Activated naive CD4-positive, alpha-beta T cell (primary cell): ENCODE measurements around the gene ARHGEF2.
A peak's percentile ranks its signal among the peaks of the same experiment; 100 is the strongest.
"Not testable (repeated sequence)": the region's sequence is repeated elsewhere in the genome, so short reads cannot be mapped to it uniquely, and the experiment has no call there.

Source experiments
- DNase-seq, 4 experiments: peaks; one replicate each; lab custom pipeline; 2025; lab: John Stamatoyannopoulos, UW

Gene ARHGEF2

DNA sequence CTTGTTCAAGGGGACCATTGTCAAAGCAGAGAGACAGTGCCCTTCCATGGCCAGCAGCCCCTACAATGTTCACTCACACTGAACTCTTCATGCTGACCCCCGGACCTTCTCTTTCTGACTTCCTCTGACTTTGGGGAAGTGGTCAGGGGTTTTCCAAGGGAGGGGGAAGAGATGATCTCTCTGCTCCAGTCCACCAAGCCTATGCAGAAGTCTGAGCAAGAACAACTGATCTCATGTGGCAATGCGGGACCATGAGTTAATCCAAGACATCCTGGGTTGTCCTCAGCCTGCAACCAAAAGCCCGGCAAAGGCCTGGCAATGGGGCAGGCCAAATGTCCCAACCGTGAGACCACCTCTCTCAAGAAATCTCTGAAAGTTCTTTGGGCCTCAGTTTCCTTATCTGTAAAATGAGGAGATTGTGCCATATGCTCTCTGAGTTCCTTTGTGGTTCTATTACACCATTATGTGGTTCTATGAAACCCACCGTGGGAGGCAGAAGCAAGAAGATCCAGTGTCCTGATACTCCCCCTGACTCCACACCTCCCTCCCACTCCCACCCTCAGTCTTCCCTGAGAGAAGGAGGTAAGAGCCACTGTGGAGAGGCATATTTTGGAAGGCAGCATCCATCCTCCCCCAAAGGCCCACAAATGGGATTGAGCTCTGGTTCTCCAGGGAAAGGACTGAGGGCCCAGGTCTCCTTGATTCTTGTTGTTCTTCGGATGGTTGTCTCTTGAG lies 11.8 kb upstream of the ARHGEF2 start:
- DNase-seq, result no peak

DNA sequence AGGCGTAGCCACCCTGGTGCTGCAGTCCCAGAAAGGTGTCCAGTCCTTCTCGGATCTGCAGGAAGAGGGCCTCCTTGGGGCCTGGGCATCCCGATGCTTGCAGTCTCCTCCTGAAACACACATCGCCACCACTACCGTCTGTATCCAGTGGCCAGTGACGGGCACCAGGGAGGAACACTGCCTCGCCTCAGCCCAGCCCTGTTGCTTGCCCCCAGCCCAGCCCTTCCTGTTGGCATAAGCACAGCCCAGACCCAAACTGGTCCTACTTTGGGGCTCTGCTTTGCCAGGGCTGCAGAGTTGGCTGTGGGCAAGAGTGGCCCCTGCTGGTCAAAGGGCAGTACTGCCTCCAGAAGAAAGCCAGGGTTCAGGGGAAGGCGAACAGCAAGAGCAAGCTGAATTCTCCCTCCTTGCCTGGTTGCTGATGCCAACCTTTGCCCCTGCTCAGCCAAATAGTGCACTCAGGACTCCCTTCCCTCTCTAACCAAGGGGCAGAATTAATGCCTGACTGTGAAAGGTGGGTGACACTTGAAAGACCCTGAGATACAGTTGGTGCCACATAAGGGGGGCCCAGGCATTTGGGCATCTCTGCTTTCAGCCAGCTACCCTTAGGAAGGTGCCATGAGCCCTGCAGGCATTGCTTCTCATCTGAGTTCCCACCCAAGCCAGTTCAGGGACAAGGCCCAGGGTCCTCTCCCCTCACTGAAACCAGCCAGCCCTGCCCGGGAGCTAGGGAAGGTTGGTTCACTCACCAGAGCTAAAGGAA lies 11.1 kb upstream of the ARHGEF2 start:
- DNase-seq, result peak; percentile 35 to 70 (median 62)

DNA sequence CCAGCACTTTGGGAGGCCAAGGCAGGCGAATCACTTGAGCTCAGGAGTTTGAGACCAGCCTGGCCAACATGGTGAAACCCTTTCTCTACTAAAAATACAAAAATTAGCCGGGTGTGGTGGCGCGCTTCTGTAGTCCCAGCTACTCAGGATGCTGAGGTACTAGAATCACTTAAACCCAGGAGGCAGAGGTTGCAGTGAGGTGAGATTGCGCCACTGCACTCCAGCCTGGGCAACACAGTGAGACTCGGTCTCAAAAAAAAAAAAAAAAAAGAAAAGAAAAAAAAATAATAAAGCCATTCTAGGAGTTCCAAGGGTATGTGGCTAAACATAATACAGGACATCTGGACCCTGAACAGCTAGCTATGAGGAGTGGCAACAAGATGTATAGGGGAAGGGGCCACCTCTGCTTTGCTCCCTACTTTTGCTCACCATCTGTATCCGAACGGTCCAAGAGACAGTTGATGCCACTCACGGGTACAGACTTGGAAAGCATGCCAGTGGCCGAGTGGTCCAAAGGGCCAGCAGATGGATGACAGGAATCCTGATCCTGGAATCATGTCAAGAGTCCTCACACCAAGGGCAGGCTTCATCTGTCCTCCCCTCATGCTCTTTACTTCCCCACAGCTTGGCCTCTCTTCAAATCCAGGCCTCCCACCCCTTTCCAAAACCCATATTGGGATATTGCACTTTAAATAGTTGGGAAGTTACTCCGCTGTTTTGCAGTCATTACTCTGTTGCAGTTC lies 6.7 kb upstream of the ARHGEF2 start:
- not testable (repeated sequence) for DNase-seq

DNA sequence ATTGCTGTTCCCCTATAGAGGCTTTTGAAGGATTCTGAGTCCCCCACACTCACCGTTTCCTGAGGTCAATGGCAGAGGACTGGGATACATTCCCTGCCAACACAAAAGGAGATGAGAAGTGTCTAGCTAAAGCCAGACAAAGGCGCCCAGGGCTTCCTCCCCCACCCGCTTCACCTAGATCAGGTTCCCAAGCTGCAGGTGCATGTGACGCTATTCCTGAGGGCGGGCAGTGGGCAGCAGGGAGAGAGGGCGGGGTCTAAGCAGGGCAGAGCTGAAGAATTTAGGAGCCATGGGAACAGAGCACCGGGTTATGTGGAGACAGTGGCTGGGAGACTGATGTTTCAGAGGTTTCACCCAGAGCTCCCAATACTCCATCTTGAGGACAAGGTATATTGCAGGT lies 6.0 kb upstream of the ARHGEF2 start:
- no peak for DNase-seq

DNA sequence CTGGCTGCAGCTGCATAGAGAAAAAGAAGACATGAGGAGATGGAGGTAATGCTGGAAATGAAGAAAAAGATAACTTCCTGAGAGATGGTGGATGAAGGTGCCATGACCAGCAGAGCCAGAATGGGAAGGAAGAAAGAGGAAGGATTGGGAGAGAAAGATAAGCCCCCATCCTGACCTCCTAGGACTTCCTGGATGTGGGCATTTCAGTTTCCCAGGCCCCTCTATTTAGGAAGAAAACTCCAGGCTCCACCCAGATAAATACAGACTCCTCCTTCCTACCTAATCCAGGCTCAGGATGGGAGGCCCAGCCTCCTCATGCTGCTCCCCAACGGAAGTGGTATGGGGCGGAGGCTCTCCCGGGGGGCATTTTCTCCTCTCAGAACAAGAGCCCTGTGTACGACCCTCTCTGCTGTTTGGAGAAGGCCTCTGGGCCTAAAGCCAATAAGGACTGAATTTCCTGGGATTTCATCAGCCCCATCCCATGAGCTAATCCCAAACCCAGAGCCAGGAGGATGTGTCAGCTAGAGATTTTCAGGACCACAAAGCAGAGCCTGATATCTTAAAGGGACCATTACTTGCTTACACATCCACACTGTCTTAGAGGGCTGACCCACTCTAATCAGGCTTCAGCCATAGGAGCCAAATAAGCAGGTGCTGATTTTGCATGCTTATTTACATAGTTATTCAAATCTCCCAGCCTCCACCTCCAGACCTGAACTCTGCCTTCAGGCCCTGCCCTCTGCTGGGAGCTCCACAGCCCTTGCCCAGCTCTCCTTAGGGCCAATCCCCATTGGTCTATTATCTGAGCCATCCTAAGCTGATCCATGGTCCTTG lies 5.1 kb upstream of the ARHGEF2 start:
- no peak for DNase-seq

DNA sequence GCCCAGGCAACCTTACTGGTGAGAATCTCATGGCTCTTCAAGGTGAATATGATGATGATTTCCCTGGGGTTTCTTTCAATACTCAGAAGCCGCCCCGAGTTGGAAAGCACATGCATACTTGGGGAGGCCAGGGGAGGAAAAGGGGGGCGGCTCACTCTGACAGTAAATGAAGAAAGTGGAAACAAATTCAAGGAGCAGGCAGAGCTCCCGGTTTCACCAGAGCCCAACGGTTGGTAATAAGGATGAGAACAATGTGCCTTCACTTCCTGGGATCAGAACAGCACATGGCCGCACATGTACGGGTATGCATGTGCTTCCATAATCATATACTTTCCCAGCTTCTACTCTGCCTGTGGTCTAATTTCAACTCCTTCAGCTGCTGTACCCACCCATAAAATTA lies 3.8 kb upstream of the ARHGEF2 start:
- no peak for DNase-seq

DNA sequence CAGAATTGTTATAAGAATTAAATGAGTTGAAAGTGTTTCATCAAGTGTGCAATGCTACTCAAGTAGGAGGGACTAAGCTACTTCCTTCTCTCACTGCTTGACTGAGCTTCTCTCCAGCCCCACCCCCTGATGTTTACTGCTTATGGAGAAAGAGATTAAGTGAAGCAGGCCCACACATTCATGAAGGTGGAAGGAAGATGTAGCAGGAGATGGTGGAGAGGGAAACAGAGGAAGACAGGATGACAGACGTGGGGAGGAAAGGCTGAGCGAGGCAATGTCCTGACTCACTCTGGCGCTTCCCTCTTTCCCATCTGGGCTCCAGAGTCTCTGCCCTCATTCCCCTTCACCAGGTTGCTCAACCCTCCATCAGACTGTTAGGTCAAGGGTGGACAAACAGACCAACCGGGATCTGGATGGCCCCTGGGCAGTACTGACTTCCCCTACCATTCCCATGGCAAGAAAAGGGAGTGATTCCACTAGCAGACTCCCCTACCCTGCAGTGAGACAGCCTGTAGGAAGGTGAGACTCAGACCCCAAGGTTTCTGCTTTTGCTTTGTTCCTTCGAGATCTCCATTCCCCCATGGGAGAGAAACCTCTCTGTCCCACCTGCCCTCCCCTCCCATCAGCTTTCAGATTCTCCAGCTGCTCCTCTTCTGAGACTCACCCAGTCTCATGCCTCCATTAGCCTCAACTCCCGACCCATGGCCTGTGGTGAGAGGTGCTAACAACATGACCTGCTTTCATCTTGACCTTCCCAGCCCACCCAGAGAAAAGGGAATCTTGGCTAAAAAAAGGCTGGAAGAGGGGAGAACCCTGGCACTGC lies 3.1 kb upstream of the ARHGEF2 start:
- DNase-seq, result peak in 1 of 4 experiments; percentile 23

DNA sequence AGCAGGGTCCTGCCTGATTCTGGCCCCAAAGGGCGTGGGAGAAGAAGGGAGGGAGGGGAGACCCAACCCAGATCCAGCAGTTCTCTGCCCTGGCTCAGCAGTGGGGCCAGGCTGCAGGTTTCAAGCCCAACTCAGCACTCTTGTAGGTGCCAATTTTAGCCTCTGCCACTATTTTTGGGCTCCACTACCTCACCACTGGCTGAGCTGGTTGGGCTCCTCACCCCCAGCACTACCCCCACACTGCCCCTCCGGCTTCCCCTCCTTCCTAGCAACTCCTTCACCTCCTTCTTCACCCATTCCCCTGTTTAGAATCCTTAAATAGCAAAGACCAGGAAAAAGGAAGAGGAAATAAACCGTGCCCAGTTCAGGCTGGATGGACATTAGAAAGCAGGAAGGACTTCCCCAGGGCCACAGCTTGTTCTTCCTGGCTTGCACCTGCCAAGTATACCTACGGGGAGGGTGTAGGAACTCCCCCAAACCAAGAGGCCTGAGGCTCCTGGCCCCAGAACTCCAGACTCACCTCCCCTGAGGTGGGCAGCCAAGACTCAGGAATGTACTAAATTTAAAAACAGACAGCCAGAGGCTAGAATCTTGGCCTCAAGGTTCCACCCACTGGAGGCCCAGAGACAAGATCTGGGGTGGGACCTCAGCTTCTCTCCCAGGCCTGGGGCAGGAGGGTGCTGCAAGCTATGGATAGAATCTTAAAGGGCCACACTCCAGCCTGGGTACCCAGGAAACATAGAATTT lies 1.4 kb upstream of the ARHGEF2 start:
- DNase-seq, result no peak

DNA sequence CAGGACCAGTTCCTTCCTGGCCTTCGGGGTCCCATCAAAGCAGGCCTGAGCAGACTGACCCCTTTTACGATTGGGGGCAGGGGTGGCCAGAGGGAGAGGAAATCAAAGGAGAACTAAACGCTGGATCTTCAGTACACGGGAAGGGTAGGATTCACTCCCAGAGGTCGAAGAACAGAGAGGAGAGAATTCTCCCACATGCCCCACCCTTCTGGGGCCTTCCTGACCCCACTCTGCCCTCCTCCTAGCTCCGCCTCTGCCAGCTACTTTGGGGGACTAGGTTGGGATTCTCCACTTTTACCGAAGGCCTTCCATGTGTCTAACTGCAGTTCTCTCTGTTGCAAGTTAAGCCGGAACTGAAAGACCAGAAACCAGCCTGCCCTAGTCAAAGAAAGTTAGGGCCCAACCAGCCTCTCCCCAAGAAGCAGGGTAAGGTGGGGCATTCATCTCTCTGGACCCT lies 654 bp upstream of the ARHGEF2 start:
- DNase-seq, result no peak

DNA sequence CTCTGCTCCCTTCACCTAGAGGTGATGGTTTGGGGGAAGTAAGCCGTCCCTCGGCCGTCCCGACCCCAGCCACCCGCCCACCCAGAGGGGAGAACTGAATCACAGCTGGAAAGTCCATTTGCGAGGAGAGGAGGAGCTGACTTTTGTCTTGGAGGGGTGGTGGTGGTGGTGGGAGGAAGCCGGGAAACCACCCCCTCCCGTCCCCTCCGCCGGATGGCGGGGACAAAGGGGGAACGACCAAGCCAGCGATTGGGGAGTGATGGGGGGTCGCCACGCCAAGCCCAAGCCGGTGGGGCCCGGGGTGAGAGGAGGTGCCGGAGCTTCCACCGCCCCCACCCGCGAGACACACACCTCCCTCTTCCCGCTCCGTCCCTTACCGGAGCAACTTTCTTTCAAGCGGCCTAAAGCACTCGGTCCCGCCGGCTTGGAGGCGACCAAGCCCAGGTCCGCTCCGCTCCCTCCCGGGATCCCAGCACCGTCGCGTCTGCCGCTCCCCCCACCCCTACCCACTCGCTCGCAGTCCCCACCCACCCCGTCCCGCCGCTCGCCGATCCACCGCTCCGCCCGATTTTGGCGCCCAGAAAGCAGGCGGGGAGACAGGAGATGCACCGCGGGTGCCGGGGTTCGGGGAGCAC lies 540 bp downstream of the ARHGEF2 start:
- peak in 2 of 4 experiments; percentile 32 to 38 for DNase-seq

DNA sequence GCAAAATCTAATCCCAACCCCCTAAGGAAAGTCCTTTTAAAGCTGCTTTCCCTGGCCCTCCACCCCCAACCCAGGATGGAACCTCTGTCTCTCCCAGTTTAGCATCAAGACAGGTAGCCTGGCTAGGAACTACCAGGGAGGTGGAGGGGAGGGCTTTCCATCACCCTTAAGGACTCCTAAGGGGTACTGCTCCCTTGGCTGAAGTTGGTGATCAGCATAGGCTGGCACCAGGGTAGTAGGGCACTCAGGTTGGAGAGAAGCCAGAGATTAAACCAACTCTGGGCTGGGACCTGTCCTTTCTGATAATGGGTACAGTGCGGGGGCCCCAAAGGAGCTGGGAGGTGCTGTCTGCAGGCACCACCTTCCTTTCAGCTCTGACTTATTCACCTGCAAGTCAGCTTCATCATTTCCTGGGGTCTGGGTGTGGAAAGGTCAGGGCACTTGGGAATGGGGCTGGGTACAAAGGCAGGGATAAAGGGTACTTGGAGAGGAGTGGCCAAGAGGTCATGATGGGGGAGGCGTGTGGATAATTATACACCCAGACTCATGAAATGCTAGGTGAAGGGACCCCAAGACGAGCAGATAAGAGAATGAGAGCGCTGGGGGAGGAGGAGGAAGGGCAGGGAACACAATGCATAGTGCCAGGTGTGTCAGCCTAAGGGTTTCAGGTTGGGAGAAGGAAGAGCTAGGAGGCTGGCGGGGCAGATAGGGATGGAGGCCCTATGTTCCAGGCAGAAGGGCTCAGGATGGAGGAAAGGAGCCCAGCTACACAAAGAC lies 1.2 kb downstream of the ARHGEF2 start:
- DNase-seq, result peak in 1 of 4 experiments; percentile 16

DNA sequence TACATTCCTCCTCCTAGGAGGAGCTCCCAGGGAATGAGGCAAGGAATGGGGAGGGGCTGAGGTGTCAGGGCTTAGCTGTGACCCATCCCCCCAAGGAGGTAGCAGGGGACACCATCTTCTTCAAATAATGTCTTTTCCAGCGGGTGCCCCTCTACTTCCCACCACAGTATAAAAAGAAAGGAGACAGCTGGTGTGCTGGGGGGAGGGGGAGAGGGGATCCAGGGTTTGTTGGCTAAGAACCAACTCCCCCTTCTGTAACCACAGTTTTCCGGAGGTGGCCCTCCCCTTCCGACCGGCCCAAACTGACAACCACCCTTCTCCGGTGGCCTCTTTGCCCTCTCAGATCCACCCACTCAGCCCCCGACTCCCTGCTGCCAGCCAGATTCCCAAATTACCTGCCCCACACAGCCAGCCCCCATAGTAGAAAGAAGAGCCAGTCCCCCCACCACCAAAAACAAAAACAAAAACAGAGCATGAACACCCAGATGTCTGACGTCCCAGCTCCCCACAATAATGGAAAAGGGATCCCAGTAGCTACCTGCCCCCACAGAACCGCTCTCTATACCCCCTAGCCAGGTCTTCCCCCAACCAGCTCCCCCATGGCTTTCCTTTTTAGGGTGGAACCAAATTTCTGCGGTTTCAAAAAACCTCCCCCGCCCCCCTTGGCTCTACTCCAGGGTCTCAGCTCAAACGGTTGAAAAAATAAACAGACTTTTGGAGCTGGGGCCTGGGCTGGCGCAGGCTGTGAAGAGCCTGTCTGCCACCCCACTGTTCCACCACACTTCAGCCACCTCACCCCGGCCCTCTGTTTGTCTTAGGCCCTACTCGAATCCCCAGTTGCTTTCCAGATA lies 2.1 kb downstream of the ARHGEF2 start:
- DNase-seq, result peak in 2 of 4 experiments; percentile 51 to 67

DNA sequence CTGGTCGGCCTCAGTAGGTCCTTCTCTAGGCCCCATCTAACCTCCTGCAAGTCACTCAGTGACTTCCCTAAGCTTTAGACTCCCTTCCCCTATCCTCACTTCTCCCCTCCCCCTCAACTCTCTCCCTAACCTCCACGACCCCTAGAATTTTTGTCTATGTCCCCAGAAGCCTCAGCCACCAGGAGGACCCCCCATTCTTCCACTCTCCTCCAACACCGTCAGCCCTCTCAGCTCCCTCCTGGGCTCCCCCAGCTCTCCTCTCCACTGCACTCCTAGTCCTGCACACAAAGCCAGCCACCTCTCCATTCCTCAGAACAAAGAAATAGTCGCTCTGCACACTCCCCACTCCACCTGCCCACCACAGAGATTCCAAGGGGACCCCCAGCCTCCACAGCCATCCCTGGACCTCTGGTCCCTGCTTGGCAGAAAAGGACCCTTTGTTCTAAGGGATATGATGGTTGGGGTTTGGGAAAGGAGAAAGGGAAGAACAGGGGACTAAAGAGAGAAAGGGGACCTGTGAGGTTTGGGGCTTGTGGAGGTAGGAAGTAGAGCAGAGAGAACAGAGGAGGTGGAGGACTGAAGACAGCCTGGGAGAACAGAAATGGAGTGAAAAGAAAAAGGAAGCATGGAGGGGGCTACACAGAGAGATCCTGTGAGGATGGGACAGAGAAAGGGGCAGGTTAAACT lies 2.8 kb downstream of the ARHGEF2 start:
- no peak for DNase-seq

DNA sequence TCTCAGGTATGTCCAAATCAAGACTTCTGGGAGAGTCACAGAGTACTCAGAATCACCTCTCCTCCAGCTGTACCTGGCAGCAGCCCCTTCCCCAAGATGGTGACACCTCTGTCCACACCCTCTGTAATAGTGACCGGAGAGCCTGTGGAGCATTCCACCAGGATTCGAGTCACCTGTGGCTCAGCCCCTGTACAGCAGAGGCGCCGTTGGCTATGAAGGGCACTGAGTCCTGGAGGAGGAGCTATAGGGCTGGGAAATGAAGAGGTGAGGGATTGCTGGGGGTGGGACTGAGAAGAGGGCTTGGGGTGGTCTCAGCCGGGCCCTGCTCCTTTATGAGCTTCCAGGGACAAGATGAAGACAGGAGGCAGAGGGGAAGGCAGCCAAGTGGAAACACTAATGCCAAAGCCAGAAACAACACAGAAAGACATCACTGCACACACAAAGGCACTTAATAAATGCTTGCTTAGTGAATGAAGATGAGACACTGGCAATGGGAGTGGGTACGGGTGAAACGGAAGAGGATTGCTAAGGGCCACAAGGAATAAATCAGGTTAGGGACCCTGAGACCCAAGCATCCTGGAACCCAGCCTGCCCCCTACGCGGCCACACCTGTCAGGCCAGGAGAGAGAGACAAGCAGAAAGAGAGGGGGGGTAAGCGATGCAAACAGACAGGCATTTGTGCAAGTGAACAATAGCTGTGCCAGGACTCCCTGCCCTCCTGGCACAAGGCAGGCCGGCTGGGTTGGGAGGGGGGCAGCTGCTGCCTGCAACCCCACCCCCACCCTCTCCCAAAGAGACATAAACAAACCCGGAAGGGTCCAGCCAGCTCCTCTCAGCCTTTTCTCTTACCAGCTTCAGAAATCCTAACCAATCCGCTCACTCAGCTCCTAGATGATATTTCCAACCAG lies 3.9 kb downstream of the ARHGEF2 start:
- no peak for DNase-seq

DNA sequence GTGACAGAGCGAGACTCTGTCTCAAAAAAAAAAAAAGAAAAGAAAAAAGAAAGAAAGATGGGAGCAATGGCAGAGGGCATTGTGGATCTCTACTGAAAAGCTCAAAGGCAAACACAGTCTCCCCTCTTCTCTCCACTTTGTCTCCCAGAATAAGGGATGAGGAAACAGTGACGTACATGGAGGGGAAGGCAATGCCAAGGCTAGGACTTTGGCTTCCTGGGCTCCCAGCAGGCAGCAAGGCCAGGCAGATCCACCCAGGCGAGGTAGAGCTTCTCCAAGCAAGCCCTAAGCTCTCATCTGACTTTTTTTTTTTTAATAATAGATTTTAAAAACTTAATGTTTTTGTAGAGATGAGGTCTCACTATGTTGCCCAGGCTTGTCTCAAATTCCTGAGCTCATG lies 4.6 kb downstream of the ARHGEF2 start:
- no peak for DNase-seq
